ENCODE results near the gene PARD6G. TPM values are rescaled to one million over a fixed set of nuclear protein-coding genes. Genes with fewer than 3 reads are reported as not detected.

Gene PARD6G
- total RNA-seq, 4 donors from 2014 or later: 33.3 to 64.1 (median 46.2) TPM

GRCh38 chr18:80196528-80197320 is 50.6 kb downstream of the PARD6G start:
- intact Hi-C loops (cut with DNase I): no loop called here
- WGBS, 2 donors: 16 to 23% methylated on average over 13 of the region's 13 CpGs
- DNase-seq: peak; percentile 86 to 89
- Histone ChIP-seq H3K36me3 (no peaks in the 10 kb centered on the region), H3K9me3 (no peaks in the 10 kb centered on the region), H3K27me3 (no peaks in the 10 kb centered on the region), H3K4me1 (peaks cover 24 to 33% of the 10 kb centered on the region in 2 donors), H3K4me3 (replicated peaks in 1 of 3) (no peak overlapping the region), H3K27ac (peak overlapping the region; percentile 61 to 90 (median 85))
- TF ChIP-seq POLR2A (IDR thresholded peaks at IDR 0.05): peak in 1 of 2 donors; percentile 55
- TF ChIP-seq, protein P1, sequence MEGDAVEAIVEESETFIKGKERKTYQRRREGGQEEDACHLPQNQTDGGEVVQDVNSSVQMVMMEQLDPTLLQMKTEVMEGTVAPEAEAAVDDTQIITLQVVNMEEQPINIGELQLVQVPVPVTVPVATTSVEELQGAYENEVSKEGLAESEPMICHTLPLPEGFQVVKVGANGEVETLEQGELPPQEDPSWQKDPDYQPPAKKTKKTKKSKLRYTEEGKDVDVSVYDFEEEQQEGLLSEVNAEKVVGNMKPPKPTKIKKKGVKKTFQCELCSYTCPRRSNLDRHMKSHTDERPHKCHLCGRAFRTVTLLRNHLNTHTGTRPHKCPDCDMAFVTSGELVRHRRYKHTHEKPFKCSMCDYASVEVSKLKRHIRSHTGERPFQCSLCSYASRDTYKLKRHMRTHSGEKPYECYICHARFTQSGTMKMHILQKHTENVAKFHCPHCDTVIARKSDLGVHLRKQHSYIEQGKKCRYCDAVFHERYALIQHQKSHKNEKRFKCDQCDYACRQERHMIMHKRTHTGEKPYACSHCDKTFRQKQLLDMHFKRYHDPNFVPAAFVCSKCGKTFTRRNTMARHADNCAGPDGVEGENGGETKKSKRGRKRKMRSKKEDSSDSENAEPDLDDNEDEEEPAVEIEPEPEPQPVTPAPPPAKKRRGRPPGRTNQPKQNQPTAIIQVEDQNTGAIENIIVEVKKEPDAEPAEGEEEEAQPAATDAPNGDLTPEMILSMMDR (IDR thresholded peaks at IDR 0.05): peak in 1 of 6 experiments; percentile 22

GRCh38 chr18:80194874-80195570 is 52.3 kb downstream of the PARD6G start:
- no peak for TF ChIP-seq POLR2A (IDR thresholded peaks at IDR 0.05)
- TF ChIP-seq, protein P1 (IDR thresholded peaks at IDR 0.05): no peak
- Histone ChIP-seq H3K4me1 (peaks cover 41 to 44% of the 10 kb centered on the region in 2 donors), H3K4me3 (replicated peaks in 1 of 3) (no peak overlapping the region), H3K27me3 (no peaks in the 10 kb centered on the region), H3K9me3 (no peaks in the 10 kb centered on the region), H3K27ac (peak overlapping the region in 2 of 3 donors; percentile 85 to 90), H3K36me3 (no peaks in the 10 kb centered on the region)
- DNase-seq: no peak
- 82 to 85% methylated on average over 15 of the region's 15 CpGs for WGBS, 2 donors
- intact Hi-C loops (cut with DNase I): no loop called here

GRCh38 chr18:80193701-80194100 is 53.6 kb downstream of the PARD6G start:
- Histone ChIP-seq H3K27me3 (no peaks in the 10 kb centered on the region), H3K36me3 (no peaks in the 10 kb centered on the region), H3K27ac (peak overlapping the region in 1 of 3 donors; percentile 90), H3K9me3 (no peaks in the 10 kb centered on the region), H3K4me3 (replicated peaks in 1 of 3) (no peak overlapping the region), H3K4me1 (peaks cover 43 to 51% of the 10 kb centered on the region in 2 donors)
- intact Hi-C loops (cut with DNase I): no loop called here
- WGBS, 2 donors: 74% methylated on average over 5 of the region's 5 CpGs
- no peak for DNase-seq
- TF ChIP-seq, protein P1 (IDR thresholded peaks at IDR 0.05): no peak
- no peak for TF ChIP-seq POLR2A (IDR thresholded peaks at IDR 0.05)

GRCh38 chr18:80192653-80193385 is 54.5 kb downstream of the PARD6G start:
- H3K27me3 ChIP-seq: no peaks in the 10 kb centered on the region
- intact Hi-C loops (cut with DNase I): no loop called here
- H3K4me1 ChIP-seq: peaks cover 41 to 47% of the 10 kb centered on the region in 2 donors
- no peaks in the 10 kb centered on the region for H3K36me3 ChIP-seq
- H3K27ac ChIP-seq: peak overlapping the region; percentile 16 to 90 (median 46)
- no peak overlapping the region for H3K4me3 ChIP-seq (replicated peaks in 1 of 3)
- DNase-seq: no peak
- H3K9me3 ChIP-seq: no peaks in the 10 kb centered on the region
- WGBS, 2 donors: 86 to 92% methylated on average over 11 of the region's 11 CpGs
- TF ChIP-seq, protein P1 (IDR thresholded peaks at IDR 0.05): no peak
- TF ChIP-seq POLR2A (IDR thresholded peaks at IDR 0.05): no peak

Data from thyroid gland (tissue), 4 donors.